Stimulated activated CD4-positive, alpha-beta T cell treated with anti-CD3 and anti-CD28 coated beads, Interleukin-4, amount 100 ng/mL, for 24 hours (primary cell): ENCODE measurements around the gene GOLGA6C.
"Not testable (repeated sequence)": the region's sequence is repeated elsewhere in the genome, so short reads cannot be mapped to it uniquely, and the experiment has no call there.

Experiments
- DNase-seq: peaks from one replicate; pipeline ENCODE4 v3.0.0-alpha.2; 2020

The GOLGA6C gene, protein sequence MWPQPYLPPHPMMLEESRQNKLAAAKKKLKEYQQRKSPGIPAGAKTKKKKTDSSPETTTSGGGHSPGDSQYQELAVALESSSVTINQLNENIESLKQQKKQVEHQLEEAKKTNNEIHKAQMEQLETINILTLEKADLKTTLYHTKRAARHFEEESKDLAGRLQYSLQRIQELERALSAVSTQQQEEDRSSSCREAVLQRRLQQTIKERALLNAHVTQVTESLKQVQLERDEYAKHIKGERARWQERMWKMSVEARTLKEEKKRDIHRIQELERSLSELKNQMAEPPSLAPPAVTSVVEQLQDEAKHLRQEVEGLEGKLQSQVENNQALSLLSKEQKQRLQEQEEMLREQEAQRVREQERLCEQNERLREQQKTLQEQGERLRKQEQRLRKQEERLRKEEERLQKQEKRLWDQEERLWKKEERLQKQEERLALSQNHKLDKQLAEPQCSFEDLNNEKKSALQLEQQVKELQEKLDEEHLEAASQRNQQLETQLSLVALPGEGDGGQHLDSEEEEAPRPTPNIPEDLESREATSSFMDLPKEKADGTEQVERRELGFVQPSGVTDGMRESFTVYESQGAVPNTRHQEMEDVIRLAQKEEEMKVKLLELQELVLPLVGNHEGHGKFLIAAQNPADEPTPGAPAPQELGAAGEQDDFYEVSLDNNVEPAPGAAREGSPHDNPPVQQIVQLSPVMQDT

DNA sequence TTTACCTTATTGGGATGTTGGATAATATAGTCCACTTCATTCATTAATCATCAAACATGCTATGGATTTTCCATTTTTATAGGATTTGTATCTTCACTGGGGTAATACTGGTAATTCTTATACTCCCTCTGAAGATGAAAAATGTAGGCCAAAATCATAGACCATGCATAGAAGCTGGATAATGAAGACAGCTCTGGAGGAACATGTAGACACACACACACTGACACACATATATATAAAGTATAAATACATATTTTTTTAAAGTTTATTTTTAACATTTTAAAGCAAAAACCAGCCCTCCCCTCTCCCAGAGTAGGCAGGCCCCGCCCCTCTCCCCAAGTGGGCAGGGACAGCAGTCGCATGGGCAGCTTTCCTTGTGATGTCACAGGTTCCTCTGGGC is at the start of gene GOLGA6C:
Gene GOLGA6C, plus strand, starts transcription at position 301 of the 400 bp plus-strand sequence. CDS start 265 bp downstream, outside the sequence.
- not testable (repeated sequence) for DNase-seq

DNA sequence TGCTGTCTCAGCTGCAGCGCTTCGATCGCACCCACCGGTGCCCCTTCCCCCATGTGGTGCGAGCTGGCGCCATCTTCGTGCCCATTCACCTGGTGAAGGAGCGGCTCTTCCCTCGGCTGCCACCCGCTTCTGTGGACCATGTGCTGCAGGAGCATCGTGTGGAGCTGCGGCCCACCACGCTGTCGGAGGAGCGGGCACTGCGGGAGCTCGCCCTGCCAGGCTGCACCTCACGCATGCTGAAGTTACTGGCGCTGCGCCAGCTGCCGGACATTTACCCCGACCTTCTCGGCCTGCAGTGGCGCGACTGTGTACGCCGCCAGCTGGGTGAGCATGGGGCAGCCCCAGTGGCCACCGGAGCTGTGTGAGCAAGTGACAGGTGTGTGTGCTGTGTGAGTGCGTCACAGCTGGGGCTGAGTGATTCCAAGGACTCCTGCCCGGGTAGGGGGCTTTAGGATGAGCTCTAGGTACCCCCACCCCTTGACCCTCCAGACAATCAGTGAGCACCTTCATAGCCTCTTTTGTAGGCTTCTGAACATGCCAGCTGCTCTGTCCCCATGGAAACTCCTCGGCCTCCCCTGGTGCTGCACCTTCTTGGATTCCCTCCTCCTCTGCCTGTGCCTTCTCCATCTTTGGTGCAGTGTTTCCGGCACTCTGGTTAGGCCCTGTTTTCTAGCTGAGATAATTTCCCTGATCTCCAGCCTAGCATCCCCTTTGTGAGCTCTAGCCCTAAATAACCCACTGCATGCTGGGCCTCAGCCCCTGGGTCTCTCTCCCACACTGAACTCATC is 49.4 kb upstream of the GOLGA6C start:
- no peak for DNase-seq

DNA sequence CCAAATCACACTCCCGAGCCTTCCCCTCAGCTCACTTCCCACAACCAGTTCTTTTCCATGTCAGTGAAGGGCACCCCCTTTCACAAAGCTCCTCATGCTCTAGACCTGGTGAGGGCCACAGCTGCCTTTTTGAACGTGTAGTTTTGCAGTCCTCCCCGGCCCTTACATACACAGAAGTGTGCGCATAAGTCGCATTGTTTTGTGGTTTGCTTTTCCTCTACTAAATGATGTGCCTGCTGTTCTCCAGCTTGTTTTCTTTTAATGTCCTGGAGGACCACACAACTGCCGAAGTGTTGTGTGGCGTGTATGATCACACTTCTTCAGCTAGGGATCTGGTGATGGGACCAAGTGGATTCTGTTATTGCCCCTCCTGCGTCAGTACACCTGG is 48.9 kb upstream of the GOLGA6C start:
- no peak for DNase-seq

DNA sequence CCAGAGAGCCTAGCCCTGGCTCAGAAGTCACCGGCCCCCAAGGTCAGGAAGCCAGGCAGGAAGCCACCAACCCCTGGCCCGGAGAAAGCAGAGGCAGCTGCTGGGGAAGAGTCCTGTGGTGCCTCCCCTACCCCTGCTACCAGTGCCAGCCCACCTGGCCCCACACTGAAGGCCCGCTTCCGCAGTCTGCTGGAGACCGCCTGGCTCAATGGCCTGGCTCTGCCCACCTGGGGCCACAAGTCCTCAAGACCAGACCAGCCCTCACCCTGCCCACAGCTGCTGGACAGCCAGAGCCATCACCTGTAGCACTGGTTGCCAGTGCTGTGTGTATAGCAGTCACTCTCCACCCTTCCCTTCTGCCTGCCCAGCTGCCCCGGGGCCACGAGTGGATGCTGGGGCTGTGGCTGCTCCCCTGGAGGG is 47.3 kb upstream of the GOLGA6C start:
- no peak for DNase-seq

DNA sequence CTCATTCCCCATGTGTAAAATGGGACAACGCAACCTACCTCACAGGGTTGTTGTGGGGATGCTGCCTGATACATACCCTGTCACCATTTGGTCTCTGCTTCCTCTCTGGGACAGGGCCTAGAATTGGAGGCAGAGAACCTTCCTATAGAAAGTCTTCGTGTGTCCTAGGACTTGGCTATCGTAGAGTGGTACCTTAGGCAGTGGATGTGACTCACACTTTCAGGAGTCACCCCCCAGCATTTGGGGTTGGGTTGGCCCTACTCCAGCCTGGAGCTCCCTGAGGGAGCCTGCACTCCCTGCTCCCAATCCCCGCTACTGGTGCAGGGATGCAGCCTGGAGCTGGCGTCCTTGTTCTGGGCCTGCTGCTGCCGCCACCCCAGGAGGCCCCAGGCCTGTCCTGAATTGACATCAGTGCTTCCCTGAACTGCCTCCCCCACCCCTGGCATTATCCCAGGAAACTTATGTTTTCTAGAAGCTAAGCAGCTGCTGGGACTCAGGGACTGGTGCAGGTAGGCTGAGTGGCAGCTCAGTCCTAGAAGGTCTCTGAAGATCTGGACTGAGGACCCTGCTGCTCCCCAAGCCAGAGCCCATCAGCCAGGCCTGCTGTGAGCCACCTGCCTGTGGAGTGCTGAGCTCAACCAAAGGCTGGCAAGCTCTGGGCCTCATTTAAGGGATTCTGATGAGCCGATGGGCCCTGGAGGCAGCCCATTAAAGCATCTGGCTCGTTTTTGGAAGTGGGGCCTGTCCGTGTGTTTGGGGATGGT is 46.5 kb upstream of the GOLGA6C start:
- no peak for DNase-seq

DNA sequence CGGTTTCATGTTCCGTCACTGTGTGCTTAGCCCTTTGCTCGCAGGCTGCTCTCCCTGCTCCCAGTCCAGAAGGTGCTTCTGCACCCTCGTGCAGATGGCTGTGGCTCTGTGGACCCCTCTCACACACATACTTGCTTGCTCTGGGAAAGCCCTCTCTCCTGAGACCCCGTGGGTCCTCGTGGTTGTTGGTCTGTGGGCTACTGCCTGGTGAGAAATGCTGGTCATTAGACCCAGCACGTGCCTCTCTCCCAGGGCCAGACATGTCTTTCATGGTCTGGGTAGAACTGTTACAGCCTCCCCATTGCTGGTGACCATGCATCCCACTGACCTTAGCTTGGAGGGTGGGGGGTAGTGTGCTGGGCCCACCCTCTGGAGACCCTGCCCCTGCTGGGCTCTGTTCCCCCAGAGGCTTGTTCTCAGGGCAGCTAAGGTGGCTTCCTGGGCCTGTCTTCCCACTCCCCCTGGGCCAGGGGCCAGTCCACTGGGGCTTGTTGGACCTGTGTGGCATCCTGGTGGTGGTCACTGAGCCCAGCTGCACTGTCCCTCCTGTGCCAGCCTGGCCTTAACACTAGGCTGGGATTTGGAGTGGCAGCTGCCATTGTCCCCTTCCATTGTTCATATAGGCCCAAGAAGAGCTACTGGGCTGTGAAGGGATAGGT is 45.8 kb upstream of the GOLGA6C start:
- DNase-seq = no peak

DNA sequence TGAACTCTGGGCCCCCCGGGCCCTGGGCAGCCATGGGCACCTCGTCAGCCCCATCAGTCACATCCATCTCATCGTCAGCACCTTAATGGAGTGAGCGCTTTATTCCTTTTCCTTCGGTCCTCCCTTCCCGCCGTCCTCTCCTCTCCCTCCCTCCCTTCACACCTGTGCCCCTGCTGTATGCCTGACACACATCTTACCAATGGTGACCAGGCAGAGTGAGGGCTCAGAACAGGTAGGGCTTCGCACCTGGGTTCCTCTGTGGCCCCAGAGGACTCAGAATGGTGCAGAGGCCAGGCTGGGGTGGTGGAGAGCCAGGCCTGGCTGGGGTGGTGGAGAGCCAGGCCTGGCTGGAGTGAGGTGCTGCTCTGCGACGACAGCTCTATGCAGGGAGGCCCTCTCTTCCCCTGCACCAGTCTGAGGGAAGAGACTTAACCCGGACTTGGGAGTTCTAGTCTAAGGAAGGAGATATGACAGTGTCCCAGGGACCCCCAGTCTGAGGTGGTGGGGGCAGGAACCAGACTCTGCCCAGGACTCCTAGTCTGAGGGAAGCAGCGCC is 44.8 kb upstream of the GOLGA6C start:
- no peak for DNase-seq

DNA sequence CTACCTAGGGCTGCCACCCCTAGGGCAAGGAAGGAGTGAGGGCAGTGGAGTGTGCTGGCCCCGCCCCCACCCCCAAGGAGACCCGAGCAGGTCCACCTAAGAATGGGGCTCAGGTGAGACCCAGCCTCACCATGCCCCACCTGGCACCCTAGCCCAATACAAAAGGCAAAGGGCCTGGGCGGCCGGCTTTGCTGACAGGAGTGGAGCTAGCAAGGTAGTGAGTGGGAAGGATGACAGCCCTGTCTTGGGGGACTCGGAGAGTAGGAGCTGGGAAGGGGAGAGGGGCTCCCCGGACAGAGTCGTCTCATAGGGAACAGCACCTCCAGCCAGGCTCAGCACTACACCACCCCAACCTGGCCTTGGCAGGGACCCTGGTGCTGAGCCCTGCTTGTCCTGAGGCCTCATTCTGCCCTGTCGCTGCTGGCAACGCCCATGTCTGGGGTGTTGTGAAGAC is 44.3 kb upstream of the GOLGA6C start:
- DNase-seq = no peak

DNA sequence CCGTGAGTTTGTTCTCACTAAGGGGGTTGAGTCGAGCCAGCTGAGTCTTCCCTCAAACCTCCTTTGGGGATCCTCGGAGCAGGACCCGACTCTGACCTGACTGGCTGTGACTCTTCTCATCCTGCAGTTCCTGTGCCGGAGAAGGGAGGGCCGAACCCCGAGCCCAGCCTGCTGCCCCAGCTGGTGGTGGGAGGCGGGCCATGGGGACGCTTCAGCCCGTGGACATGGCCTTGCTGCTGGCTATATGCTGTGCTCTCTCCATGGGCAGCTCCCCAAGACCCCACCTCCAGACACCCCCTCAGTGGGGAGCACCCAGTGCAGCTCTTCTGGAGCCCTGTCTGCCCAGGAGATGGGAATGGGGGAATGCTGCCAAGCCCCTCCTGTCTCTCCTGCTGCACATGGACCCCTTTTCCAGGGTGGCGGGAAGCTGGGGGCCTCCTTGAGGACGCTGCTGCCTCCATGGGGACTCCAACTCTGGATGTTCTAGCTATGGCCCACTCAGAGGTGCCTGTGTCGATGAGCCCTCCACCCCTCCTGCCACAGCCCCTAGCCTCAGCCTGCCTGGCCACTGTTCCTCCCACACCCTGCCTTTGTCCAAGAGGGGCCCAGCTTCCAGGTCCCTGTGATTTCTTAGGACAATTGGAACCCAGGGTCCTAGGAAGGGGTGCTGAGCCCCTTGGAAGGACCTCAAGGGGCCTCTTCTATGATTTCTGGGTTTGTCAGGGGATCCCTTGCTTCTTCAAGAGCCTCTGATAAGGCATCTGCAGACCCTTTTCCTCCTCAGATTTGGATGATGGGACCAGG is 43.6 kb upstream of the GOLGA6C start:
- no peak for DNase-seq

DNA sequence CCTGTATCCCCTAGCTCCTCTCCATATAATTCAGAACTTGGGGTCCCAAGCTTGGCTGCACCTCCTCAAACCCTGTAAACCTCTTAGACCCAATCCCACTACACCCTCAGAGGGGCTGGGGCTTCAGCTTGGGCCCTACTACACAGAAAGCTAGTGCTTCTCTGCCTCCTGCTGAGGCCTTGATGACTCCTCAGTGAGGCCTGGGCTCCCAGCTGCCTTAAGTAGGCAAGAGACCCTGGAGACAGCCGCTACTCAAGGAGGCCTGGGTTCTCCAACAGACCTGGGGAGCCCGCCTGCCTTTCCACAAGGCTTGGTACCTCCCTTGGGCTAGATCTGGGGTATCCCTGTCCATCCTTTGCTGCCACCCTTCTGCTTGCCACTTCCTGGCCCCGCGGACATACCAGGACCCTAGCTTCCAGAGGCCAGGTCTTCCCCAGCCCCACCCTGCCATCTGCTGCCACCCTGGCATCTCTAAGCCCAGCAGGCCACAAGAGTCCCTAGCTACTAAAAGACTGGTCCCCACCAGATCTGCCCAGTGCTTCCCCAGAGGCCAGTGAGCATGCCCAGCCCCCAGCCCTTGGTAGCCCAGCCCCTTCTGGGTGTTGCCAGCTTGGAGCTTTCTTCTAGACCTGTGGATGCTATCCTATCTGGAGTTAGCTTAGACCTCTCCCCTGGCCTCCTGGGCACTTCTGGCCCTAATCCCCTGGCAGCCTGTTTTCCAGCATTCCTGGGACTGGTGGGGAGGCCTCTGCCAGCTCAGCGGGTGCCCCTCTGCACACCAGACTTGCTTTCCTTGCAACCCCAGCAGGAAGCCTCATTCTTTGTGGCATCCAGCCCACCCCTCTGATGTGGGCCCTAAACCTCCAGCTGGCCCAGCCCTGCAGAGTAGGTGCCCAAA is 42.8 kb upstream of the GOLGA6C start:
- no peak for DNase-seq

DNA sequence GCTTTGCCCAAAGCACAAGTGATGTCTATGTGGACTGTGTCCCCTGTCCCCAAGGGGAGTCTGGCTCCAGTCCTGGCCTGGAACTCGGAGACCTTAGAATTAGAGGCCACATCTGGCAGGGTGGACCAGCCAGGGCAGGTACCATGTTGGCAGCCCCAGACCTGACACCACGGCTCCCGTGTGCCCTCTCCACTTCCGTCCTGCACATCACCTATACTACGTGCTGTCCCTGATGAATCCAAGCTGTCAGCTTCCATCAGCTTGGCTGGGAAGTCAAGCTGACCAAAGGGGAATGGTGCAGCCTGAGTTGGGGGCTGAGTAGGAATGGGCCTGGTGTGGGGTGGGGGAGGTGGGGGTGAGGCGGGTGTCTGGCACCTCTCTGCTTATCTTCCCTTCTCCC is 41.1 kb upstream of the GOLGA6C start:
- no peak for DNase-seq

DNA sequence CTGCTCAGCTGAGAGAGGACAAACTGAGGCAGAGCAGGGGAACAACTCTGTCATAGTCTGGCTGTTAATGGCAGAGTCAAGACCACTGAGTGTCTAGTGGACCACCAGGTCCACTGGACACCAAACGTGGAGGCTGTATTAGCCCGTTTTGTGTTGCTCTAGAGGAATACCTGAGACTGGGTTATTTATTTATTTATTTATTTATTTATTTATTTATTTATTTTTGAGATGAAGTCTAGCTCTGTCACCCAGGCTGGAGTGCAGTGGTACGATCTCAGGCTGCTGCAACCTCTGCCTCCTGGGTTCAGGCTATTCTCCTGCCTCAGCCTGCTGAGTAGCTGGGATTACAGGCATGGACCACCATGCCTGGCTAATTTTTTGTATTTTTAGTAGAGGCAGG is 40.6 kb upstream of the GOLGA6C start:
- not testable (repeated sequence) for DNase-seq

DNA sequence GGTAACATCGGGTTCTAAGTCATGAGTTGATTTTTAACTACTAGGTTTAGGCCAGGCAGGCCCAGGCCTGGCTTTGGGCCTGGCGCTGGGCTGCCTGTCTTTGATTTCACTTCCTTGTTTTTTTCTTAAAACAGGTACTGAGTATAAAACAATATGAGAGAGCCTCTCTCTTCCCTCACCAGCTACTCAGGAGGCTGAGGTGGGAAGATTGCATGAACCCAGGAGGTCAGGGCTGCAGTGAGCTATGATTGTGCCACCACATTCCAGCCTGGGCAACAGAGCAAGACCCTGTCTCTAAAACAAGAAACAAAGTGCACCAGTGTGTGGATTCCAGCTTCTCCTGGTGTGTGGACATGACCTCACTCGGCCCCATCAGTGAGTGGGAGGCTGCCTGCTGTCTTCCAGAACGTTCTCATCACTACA is 38.6 kb upstream of the GOLGA6C start:
- DNase-seq = not testable (repeated sequence)

DNA sequence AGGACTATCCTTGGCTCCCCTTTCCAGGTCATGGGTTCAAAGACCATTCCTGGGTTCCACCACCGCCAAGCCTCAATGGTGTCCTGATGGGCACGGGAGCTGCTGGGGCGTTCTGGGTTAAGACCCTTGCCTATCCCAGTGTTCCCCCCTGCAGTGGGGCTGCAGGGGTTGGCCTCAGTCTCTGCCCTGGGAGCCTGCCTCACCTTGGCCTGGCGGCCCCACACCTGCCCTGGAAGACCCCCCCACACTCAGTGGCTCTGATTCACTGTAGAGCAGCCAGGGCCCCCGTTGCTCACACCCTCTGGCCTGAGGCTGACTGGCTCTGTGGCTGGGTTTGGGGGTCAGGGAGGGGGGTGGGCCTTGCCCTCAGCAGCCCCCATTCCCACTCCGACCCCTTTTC is 34.4 kb upstream of the GOLGA6C start:
- DNase-seq = no peak

DNA sequence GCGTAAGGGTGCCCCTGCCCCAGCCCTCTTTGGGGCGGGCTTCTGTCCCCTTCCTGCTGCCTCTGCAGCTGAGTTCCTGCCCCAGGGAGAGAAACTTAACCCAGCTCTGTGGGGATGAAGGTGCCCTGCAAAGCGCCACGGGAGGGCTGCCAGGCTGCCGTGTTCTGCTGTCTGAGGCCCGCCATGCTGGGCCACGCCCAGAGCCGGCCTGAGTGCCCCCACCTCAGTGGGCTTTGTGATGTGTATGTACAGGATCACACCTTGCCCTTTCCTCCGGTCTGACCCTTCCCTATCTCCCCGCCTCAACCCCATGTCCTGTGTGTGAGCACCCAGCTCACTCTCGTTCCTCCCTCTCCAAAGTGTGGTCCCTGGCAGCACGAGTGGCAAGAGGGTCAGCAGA is 33.9 kb upstream of the GOLGA6C start:
- DNase-seq = no peak

DNA sequence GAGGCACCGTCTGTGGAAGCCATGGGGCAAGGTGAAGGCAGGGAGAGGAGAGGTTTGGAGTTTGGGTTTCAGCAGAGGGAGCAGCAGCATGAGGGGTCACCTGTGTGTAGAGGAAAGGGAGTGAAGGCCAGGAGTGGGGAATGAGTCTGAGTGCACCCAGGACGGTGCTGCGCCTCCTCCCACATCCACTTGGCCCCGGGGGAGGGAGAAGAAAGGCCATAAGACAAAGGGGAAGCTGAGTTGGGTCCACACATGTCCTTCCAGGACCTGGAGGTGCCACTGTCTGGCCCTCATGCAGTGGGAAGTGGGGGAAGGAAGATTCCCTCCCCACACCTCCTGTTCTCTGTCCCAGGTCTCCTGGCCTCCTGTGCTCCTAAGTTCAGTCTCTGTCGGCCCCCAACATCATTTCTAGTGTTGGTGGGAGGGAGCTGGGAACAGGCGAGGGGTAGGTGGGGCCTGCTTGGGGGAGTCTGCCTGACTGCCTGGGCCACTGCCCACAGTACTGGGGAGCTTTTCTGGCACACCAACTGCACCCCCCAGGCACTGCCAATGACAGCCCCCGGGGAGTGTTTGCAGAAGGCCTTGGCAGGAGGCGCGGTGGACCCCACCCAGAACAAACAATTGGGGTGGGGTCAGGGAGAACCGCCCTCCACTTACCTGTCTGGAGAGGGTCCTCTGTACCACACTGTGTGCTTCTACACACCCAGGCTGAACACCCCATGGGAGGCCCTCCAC is 32.9 kb upstream of the GOLGA6C start:
- DNase-seq = not testable (repeated sequence)

DNA sequence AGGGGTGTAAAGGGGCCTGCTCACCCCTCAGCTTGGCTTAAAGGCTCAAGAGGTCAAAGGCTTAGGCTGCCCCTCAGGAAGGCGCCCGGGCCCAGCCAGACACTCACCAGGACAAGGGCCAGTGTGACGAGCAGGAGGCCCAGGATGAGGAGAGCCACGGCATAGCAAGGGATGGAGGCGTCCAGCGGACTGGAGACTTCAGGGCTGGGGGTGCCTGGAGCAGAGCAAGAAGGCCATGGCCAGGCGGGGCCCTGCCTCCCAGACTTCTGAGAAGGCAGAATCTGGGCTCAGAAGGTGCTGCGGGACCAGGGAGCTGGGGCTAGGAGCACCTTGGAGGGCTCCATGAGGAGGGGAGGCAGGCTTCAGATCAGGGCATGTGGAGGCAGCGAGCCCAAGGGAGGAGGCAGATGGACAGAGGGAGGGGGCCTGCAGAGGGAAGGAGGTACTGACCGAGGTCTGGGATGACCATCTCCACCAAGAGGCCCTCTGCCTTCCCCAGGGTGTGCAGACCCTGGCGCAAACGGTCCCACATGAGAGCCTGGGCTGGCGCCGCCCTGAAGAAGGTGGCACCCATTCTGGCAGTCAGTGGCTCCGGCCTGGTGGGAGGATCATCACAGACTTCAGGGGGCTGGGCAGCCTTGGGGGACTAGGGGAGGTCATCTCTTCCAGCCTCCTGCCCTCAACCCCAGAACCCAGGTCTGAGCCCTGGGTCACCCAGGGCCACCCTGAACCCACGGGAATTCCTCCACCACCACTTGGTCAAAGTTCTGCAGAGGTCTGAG is 32.0 kb upstream of the GOLGA6C start:
- no peak for DNase-seq

DNA sequence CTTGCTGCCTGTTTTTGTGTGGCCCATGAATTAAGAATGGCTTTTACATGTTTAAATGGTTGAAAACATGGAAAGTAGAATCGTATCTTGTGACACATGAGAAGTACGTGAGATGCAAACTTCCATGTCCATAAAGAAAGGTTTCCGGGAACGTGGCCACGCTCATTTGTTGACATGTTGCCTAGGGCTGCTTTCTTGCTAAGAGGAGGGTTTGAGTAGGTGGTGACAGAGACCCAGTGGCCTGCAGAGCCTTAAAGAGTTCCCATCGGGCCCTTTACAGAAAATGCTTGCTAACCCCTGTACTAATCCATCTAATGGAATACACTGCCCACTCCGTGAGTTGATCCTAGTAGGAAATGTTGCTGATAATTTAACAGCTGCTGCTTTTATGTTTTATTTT is 31.0 kb upstream of the GOLGA6C start:
- DNase-seq = not testable (repeated sequence)
